Type B pancreatic cell (in vitro differentiated cells): ENCODE measurements around the gene CTBP2. TPM values are rescaled to one million over a fixed set of nuclear protein-coding genes. Genes with fewer than 3 reads are reported as not detected.
A peak's percentile ranks its signal among the peaks of the same experiment; 100 is the strongest.

Experiments
- DNase-seq: peaks from one replicate; pipeline ENCODE4 v3.0.0; 2021; ENCODE audit warnings: mixed read lengths; ENCODE audit not compliant: unreplicated experiment; ENCODE audit errors: extremely low spot score
- H3K27ac Mint-ChIP-seq: 2 replicates; pipeline ENCODE4 v1.8.0; 2021; ENCODE audit warnings: mild to moderate bottlenecking, mixed read lengths
- H3K27me3 Mint-ChIP-seq: 2 replicates; pipeline ENCODE4 v1.8.0; 2021; ENCODE audit warnings: mixed read lengths
- H3K36me3 Mint-ChIP-seq: 2 replicates; pipeline ENCODE4 v1.8.0; 2021; ENCODE audit warnings: mixed read lengths
- H3K4me1 Mint-ChIP-seq: one replicate; pipeline ENCODE4 v1.8.0; 2021; ENCODE audit warnings: mixed read lengths; ENCODE audit not compliant: unreplicated experiment
- H3K4me3 Mint-ChIP-seq: 2 replicates; pipeline ENCODE4 v1.8.0; 2021; ENCODE audit warnings: mild to moderate bottlenecking, mixed read lengths
- H3K9me3 Mint-ChIP-seq: 2 replicates; pipeline ENCODE4 v1.8.0; 2021; ENCODE audit warnings: mixed read lengths
- CTCF ChIP-seq: fragments of 200-600 bp; sonication (generic); conservative IDR thresholded peaks from 2 replicates; pipeline ENCODE4 v1.5.0; 2021; ENCODE audit warnings: antibody characterized with exemption, mild to moderate bottlenecking
- total RNA-seq: library from RNA; stranded (reverse); gene quantifications from 2 replicates; pipeline ENCODE4 v1.2.1, GENCODE V29; 2021; ENCODE audit warnings: low replicate concordance

Gene CTBP2
- total RNA-seq, 1 donor from 2014 or later = 113 TPM

- Mint-ChIP-seq H3K27ac (no peak overlapping the region), H3K27me3 (no peaks in the 10 kb centered on the region), H3K4me1 (peaks cover 56% of the 10 kb centered on the region), H3K36me3 (peaks cover 24% of the 10 kb centered on the region), H3K4me3 (no peak overlapping the region), H3K9me3 (no peaks in the 10 kb centered on the region)
- no peak for TF ChIP-seq CTCF
- no peak for DNase-seq
Measured at GRCh38 chr10:125122566-125122965, 37.8 kb downstream of the CTBP2 start.

GRCh38 chr10:125121003-125121402 lies 39.4 kb downstream of the CTBP2 start:
- no peak for DNase-seq
- peak overlapping the region; percentile 79 for H3K27ac Mint-ChIP-seq
- no peaks in the 10 kb centered on the region for H3K9me3 Mint-ChIP-seq
- H3K27me3 Mint-ChIP-seq = no peaks in the 10 kb centered on the region
- peaks cover 18% of the 10 kb centered on the region for H3K36me3 Mint-ChIP-seq
- TF ChIP-seq CTCF = no peak
- H3K4me1 Mint-ChIP-seq = peaks cover 43% of the 10 kb centered on the region
- H3K4me3 Mint-ChIP-seq = no peak overlapping the region

GRCh38 chr10:125120053-125120710 lies 40.2 kb downstream of the CTBP2 start:
- peaks cover 45% of the 10 kb centered on the region for H3K4me1 Mint-ChIP-seq
- H3K27ac Mint-ChIP-seq = peak overlapping the region; percentile 79
- no peak overlapping the region for H3K4me3 Mint-ChIP-seq
- no peaks in the 10 kb centered on the region for H3K27me3 Mint-ChIP-seq
- no peak for DNase-seq
- H3K9me3 Mint-ChIP-seq = no peaks in the 10 kb centered on the region
- peaks cover 13% of the 10 kb centered on the region for H3K36me3 Mint-ChIP-seq
- no peak for TF ChIP-seq CTCF

GRCh38 chr10:125118701-125119100 lies 41.7 kb downstream of the CTBP2 start:
- Mint-ChIP-seq H3K4me1 (peaks cover 38% of the 10 kb centered on the region), H3K9me3 (no peaks in the 10 kb centered on the region), H3K36me3 (peaks cover 12% of the 10 kb centered on the region), H3K27me3 (no peaks in the 10 kb centered on the region), H3K27ac (no peak overlapping the region), H3K4me3 (no peak overlapping the region)
- no peak for DNase-seq
- no peak for TF ChIP-seq CTCF

GRCh38 chr10:125118011-125118611 lies 42.3 kb downstream of the CTBP2 start:
- Mint-ChIP-seq H3K4me3 (no peak overlapping the region), H3K4me1 (peaks cover 39% of the 10 kb centered on the region), H3K27me3 (no peaks in the 10 kb centered on the region), H3K36me3 (peaks cover 12% of the 10 kb centered on the region), H3K9me3 (no peaks in the 10 kb centered on the region), H3K27ac (no peak overlapping the region)
- no peak for DNase-seq
- TF ChIP-seq CTCF = no peak
